ENCODE results near the gene MT2A.

MT2A gene

DNA sequence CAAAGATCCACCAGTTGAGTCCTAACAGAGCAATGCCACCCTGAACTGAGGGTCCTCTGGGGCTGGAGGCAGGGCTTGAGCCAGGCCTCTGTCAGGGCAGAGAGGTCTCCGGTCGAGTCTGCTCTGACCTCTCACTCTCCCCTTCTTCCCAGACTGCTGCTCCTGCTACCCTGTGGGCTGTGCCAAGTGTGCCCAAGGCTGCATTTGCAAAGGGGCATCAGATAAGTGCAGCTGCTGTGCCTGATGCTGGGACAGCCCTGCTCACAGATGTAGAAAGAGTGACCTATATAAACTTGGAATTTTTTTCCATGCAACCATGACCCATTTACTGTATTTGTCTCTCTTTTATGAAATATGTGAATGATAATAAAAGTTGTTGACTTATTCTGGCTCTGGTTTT is 40.9 kb downstream of the MT2A start:
- Histone ChIP-seq H3K9me2 (replicated peaks; ENCODE audit: insufficient read depth, low read length) (no peaks in the 10 kb centered on the region), H3K79me2 (ENCODE audit: insufficient read depth, low read length) (no peaks in the 10 kb centered on the region), H3K4me3 (ENCODE audit: insufficient read depth, low read length, poor library complexity, severe bottlenecking) (no peak overlapping the region), H3K4me2 (ENCODE audit: low read depth, low read length, poor library complexity, severe bottlenecking) (no peak overlapping the region), H3K9me3 (ENCODE audit: insufficient read depth, low read length) (no peaks in the 10 kb centered on the region), H2AFZ (ENCODE audit: low read depth, low read length, severe bottlenecking) (no peak overlapping the region), H3K9ac (ENCODE audit: low read length) (no peak overlapping the region), H3F3A (ENCODE audit: insufficient read depth) (no peaks in the 10 kb centered on the region), H3K36me3 (ENCODE audit: low read length) (no peaks in the 10 kb centered on the region), H3K27me3 (ENCODE audit: low read length) (no peaks in the 10 kb centered on the region), H3K27ac (ENCODE audit: low read depth, low read length) (no peak overlapping the region), H4K20me1 (ENCODE audit: low read depth, low read length) (no peaks in the 10 kb centered on the region)
- TF ChIP-seq EZH2phosphoT487 (conservative IDR thresholded peaks at IDR 0.05; ENCODE audit: low read length) = no peak
- TF ChIP-seq, protein P1, sequence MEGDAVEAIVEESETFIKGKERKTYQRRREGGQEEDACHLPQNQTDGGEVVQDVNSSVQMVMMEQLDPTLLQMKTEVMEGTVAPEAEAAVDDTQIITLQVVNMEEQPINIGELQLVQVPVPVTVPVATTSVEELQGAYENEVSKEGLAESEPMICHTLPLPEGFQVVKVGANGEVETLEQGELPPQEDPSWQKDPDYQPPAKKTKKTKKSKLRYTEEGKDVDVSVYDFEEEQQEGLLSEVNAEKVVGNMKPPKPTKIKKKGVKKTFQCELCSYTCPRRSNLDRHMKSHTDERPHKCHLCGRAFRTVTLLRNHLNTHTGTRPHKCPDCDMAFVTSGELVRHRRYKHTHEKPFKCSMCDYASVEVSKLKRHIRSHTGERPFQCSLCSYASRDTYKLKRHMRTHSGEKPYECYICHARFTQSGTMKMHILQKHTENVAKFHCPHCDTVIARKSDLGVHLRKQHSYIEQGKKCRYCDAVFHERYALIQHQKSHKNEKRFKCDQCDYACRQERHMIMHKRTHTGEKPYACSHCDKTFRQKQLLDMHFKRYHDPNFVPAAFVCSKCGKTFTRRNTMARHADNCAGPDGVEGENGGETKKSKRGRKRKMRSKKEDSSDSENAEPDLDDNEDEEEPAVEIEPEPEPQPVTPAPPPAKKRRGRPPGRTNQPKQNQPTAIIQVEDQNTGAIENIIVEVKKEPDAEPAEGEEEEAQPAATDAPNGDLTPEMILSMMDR (IDR thresholded peaks at IDR 0.05; ENCODE audit: insufficient read depth, low read length, poor library complexity, severe bottlenecking) = no peak

DNA sequence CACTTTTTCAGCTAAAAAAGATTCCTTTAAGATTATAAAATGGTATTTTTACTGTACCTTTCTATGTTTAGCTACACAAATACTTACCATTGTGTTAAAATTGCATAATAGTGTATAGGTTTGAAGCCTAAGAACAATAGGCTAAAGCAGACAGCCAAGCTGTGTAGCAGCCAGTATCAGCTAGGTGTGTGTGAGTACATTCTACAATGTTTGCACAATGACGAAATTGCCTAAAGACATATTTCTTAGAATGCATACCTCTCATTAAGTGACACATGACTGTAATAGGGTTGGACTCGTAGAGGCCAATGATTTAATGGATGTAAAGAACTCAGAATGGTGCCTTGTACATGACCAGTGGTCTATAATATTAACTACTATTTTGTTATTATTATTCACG is 41.4 kb downstream of the MT2A start:
- Histone ChIP-seq H3K4me3 (ENCODE audit: insufficient read depth, low read length, poor library complexity, severe bottlenecking) (no peak overlapping the region), H3K9ac (ENCODE audit: low read length) (no peak overlapping the region), H3K27me3 (ENCODE audit: low read length) (no peaks in the 10 kb centered on the region), H3K36me3 (ENCODE audit: low read length) (no peaks in the 10 kb centered on the region), H3K27ac (ENCODE audit: low read depth, low read length) (no peak overlapping the region), H3F3A (ENCODE audit: insufficient read depth) (no peaks in the 10 kb centered on the region), H3K9me3 (ENCODE audit: insufficient read depth, low read length) (no peaks in the 10 kb centered on the region), H3K4me2 (ENCODE audit: low read depth, low read length, poor library complexity, severe bottlenecking) (no peak overlapping the region), H3K79me2 (ENCODE audit: insufficient read depth, low read length) (no peaks in the 10 kb centered on the region), H3K9me2 (replicated peaks; ENCODE audit: insufficient read depth, low read length) (no peaks in the 10 kb centered on the region), H4K20me1 (ENCODE audit: low read depth, low read length) (no peaks in the 10 kb centered on the region), H2AFZ (ENCODE audit: low read depth, low read length, severe bottlenecking) (no peak overlapping the region)
- no peak for TF ChIP-seq EZH2phosphoT487 (conservative IDR thresholded peaks at IDR 0.05; ENCODE audit: low read length)
- TF ChIP-seq, protein P1 (IDR thresholded peaks at IDR 0.05; ENCODE audit: insufficient read depth, low read length, poor library complexity, severe bottlenecking) = no peak

DNA sequence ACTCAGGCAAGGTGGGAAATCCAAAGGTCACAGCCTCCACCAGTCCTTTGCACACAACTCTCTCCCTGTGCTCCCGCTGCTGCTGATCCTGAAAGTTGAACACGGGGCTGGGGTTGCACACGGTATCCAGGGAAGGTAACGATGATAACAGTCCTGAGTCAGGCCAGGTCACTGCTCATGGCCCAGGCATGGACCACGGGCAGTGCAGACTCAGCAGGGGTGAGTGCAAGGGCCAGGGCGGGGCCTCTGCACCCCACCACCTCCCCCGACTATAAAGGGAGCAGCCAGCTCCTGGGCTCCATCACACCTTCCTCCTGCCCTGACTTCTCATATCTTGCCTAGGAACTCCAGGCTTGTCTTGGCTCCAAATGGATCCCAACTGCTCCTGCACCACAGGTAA is 43.2 kb downstream of the MT2A start, which contains the start of gene MT1B:
TSS of gene MT1B (plus strand) at position 301 of the 400 bp plus-strand sequence. CDS start at position 369, 68 bp downstream.
- H3K9me2 ChIP-seq (replicated peaks; ENCODE audit: insufficient read depth, low read length) = no peaks in the 10 kb centered on the region
- H3K36me3 ChIP-seq (ENCODE audit: low read length) = no peaks in the 10 kb centered on the region
- H2AFZ ChIP-seq (ENCODE audit: low read depth, low read length, severe bottlenecking) = no peak within 1 kb of the TSS
- no peaks in the 10 kb centered on the region for H3K27me3 ChIP-seq (ENCODE audit: low read length)
- H4K20me1 ChIP-seq (ENCODE audit: low read depth, low read length) = no peaks in the 10 kb centered on the region
- no peak within 1 kb of the TSS for H3K4me2 ChIP-seq (ENCODE audit: low read depth, low read length, poor library complexity, severe bottlenecking)
- no peak within 1 kb of the TSS for H3K9ac ChIP-seq (ENCODE audit: low read length)
- no peaks in the 10 kb centered on the region for H3F3A ChIP-seq (ENCODE audit: insufficient read depth)
- no peak for TF ChIP-seq EZH2phosphoT487 (conservative IDR thresholded peaks at IDR 0.05; ENCODE audit: low read length)
- TF ChIP-seq, protein P1 (IDR thresholded peaks at IDR 0.05; ENCODE audit: insufficient read depth, low read length, poor library complexity, severe bottlenecking) = no peak
- H3K79me2 ChIP-seq (ENCODE audit: insufficient read depth, low read length) = no peaks in the 10 kb centered on the region
- H3K4me3 ChIP-seq (ENCODE audit: insufficient read depth, low read length, poor library complexity, severe bottlenecking) = no peak within 1 kb of the TSS
- H3K9me3 ChIP-seq (ENCODE audit: insufficient read depth, low read length) = no peaks in the 10 kb centered on the region
- no peak within 1 kb of the TSS for H3K27ac ChIP-seq (ENCODE audit: low read depth, low read length)

Measured in SU-DHL-6 (cell line).